DOHH2 (cell line): ENCODE results near the gene COL8A1.
A peak's percentile ranks its signal among the peaks of the same experiment; 100 is the strongest.

Source experiments
- CTCF ChIP-seq: fragments of 200-600 bp; sonication (generic); IDR thresholded peaks from one replicate; pipeline ENCODE4 v1.5.1; 2014; ENCODE audit warnings: antibody characterized with exemption, mild to moderate bottlenecking, low read depth, low read length; ENCODE audit not compliant: poor library complexity, severe bottlenecking
- EZH2phosphoT487 ChIP-seq: fragments of 200-600 bp; sonication (generic); IDR thresholded peaks from 2 replicates; pipeline ENCODE4 v1.6.1; 2017; ENCODE audit warnings: borderline replicate concordance, mild to moderate bottlenecking, antibody characterized with exemption, low read length, moderate library complexity, mixed read lengths

GRCh38 chr3:99842826-99843589 lies 204.6 kb downstream of the COL8A1 start:
- TF ChIP-seq CTCF (peak; percentile 60), EZH2phosphoT487 (no peak)
